K562 (cell line): ENCODE data around the gene EFNA5. TPM values are rescaled to one million over a fixed set of nuclear protein-coding genes. Genes with fewer than 3 reads are reported as not detected.

Experiments
- ATAC-seq: fragments of 200-7000 bp; cut with Tn5 transposase; 3 replicates; pipeline ENCODE4 v1.9.1; 2020; ENCODE audit warnings: moderate library complexity
- BruUV-seq: library from RNA; stranded (reverse); fragments of 400-500 nt; replicated peaks from 2 replicates; lab custom pipeline; 2021; lab: Mats Ljungman, UMichigan
- CTCF ChIA-PET: fragments of 300-600 bp; formaldehyde crosslinking; extraction: SDS; loops from one replicate; lab custom pipeline; 2021; ENCODE audit warnings: low intra/inter-chr PET ratio; lab: Yijun Ruan, JAX
- POLR2A ChIA-PET: fragments of 300-600, 350-650 bp; sonication (Branson Sonifier 250); formaldehyde crosslinking; extraction: SDS; loops from one replicate; lab custom pipeline; 2021; ENCODE audit warnings: antibody characterized with exemption, inconsistent platforms; lab: Yijun Ruan, JAX
- DNase-seq, 4 experiments: peaks; one replicate each; pipeline versions ENCODE4 v3.0.0 to v3.0.0-alpha.2; 2011 to 2018; ENCODE audit warnings: low spot score in 3 of 4, mixed read lengths in 3 of 4; ENCODE audit errors: extremely low read depth in 1 of 4
- FAIRE-seq: peaks from 2 replicates; lab custom pipeline; 2011; peaks lifted over from hg19 to GRCh38; lab: Jason Lieb, UNC
- H2AFZ ChIP-seq: 2 replicates; pipeline ENCODE4 v1.6.0; 2011; ENCODE audit warnings: low read depth, low read length, control low read depth, inconsistent platforms
- H3K27ac ChIP-seq: fragments of 200-600 bp; 3 replicates; pipeline ENCODE4 v1.8.0; 2011; ENCODE audit warnings: low read depth, mild to moderate bottlenecking, control low read depth, inconsistent platforms, low read length, moderate library complexity, mixed read lengths; ENCODE audit errors: extremely low read depth
- H3K27me3 ChIP-seq, 2 experiments: fragments of 300-600 bp in 1 of 2; 2 replicates in 1 of 2; 3 replicates in 1 of 2; pipeline versions ENCODE4 v1.6.0 to v1.8.0; 2011; ENCODE audit warnings: inconsistent platforms in 2 of 2, low read length in 2 of 2, mild to moderate bottlenecking in 1 of 2, mixed read lengths in 1 of 2, moderate library complexity in 1 of 2; ENCODE audit not compliant: control insufficient read depth in 2 of 2, insufficient read depth in 2 of 2
- H3K36me3 ChIP-seq: fragments of 300-600 bp; 3 replicates; pipeline ENCODE4 v1.8.0; 2011; ENCODE audit warnings: mild to moderate bottlenecking, low read length, inconsistent platforms; ENCODE audit not compliant: control insufficient read depth, insufficient read depth
- H3K4me1 ChIP-seq, 2 experiments: fragments of 200-600 bp in 1 of 2; replicated peaks in 1 of 2; 2 replicates in 1 of 2; 3 replicates in 1 of 2; pipeline versions ENCODE4 v1.5.1 to v1.8.0; 2011; ENCODE audit warnings: inconsistent platforms in 2 of 2, low read length in 2 of 2, mild to moderate bottlenecking in 1 of 2, mixed read lengths in 1 of 2, moderate library complexity in 1 of 2; ENCODE audit not compliant: control insufficient read depth in 2 of 2, insufficient read depth in 2 of 2
- H3K4me2 ChIP-seq: 2 replicates; pipeline ENCODE4 v1.6.1; 2011; ENCODE audit warnings: low read length, control low read depth, inconsistent platforms, mixed read lengths; ENCODE audit not compliant: insufficient read depth
- H3K4me3 ChIP-seq: fragments of 200-600 bp; sonication (generic), shearing (Covaris generic); 2 replicates; pipeline ENCODE4 v1.5.1; 2016; ENCODE audit warnings: control low read depth, inconsistent platforms
- H3K79me2 ChIP-seq: fragments of 200-600 bp; 3 replicates; pipeline ENCODE4 v1.8.0; 2011; ENCODE audit warnings: low read length, inconsistent platforms; ENCODE audit not compliant: control insufficient read depth, insufficient read depth
- H3K9ac ChIP-seq, 2 experiments: 2 replicates each; pipeline versions ENCODE4 v1.6.0 to v1.6.1; 2011; ENCODE audit warnings: low read depth in 2 of 2, low read length in 2 of 2, control low read depth in 1 of 2, inconsistent platforms in 1 of 2, mild to moderate bottlenecking in 1 of 2, mixed read lengths in 1 of 2; ENCODE audit not compliant: insufficient read depth in 1 of 2
- H3K9me1 ChIP-seq: one replicate; pipeline ENCODE4 v1.6.0; 2011; ENCODE audit warnings: inconsistent platforms, mild to moderate bottlenecking, low read length, moderate library complexity; ENCODE audit not compliant: control insufficient read depth, insufficient read depth
- H3K9me3 ChIP-seq: replicated peaks from 2 replicates; pipeline ENCODE4 v1.5.1; 2011; ENCODE audit warnings: low read depth, low read length, inconsistent platforms; ENCODE audit not compliant: control insufficient read depth, insufficient read depth
- H4K20me1 ChIP-seq: replicated peaks from 2 replicates; pipeline ENCODE4 v1.6.1; 2011; ENCODE audit warnings: low read length, inconsistent platforms, mixed read lengths; ENCODE audit not compliant: control insufficient read depth, insufficient read depth
- CREBBP ChIP-seq: IDR thresholded peaks from one replicate; pipeline ENCODE4 v1.6.1; 2012; ENCODE audit warnings: low read depth, mild to moderate bottlenecking, control low read depth, inconsistent platforms, low read length
- FOXK1 ChIP-seq: sonication (generic); formaldehyde crosslinking; IDR thresholded peaks from 2 replicates; pipeline ENCODE4 v1.8.0; 2022; ENCODE audit warnings: missing genetic modification reagents, mild to moderate bottlenecking, borderline replicate concordance
- GTF2E2 ChIP-seq: fragments of 200-800 bp; sonication (Bioruptor generic); IDR thresholded peaks from 2 replicates; pipeline ENCODE4 v1.6.1; 2016; ENCODE audit warnings: missing genetic modification characterization, missing compliant biosample characterization
- MYC ChIP-seq, 2 experiments: fragments of 250-450 bp in 1 of 2; sonication (Bioruptor Pico) in 1 of 2; IDR thresholded peaks; 2 replicates each; pipeline versions ENCODE4 v1.5.1 to v1.6.1; 2012 to 2021; ENCODE audit warnings: low read depth in 2 of 2, borderline replicate concordance in 1 of 2, improper control_type of control experiment in 1 of 2, low read length in 1 of 2, mild to moderate bottlenecking in 1 of 2, moderate library complexity in 1 of 2
- SMARCB1 ChIP-seq: IDR thresholded peaks from 2 replicates; pipeline ENCODE4 v1.6.1; 2011; ENCODE audit warnings: improper control_type of control experiment, low read depth; ENCODE audit not compliant: insufficient read length
- ZNF408 ChIP-seq: fragments of 250-450 bp; sonication (Bioruptor Pico); IDR thresholded peaks from 2 replicates; pipeline ENCODE4 v1.4.0; 2020; ENCODE audit warnings: low read depth, mild to moderate bottlenecking, moderate library complexity
- ZNF583 ChIP-seq: fragments of 250-450 bp; sonication (Bioruptor Pico); IDR thresholded peaks from 2 replicates; pipeline ENCODE4 v1.4.0; 2020
- WGBS: fragments of 100-300 bp; shearing (Covaris generic); methylation state at CpG from one replicate; pipeline ENCODE4 v1.1.6; 2016; ENCODE audit warnings: low coverage, mixed read lengths; ENCODE audit not compliant: insufficient coverage; ENCODE audit errors: missing lambda C conversion rate; 5-methylcytosine and 5-hydroxymethylcytosine counted together
- in situ Hi-C: fragments of 300-500 bp; cut with MboI; formaldehyde crosslinking; loops from 4 replicates; pipeline ENCODE4 v1.15.0; 2018; ENCODE audit warnings: inconsistent platforms, mixed read lengths
- intact Hi-C: fragments of 100-400 bp; cut with micrococcal nuclease; formaldehyde crosslinking; loops from 2 replicates; pipeline ENCODE4 v1.14.2; 2022
- polyA plus RNA-seq, 8 experiments: library from polyadenylated mRNA; depleted of rRNA in 4 of 8; stranded (reverse) in 5 of 8; unstranded in 3 of 8; fragments of >200 nt; fragmentation: Nextera tagmentation in 2 of 8; fragmentation: Illumina TruSeq in 1 of 8; extraction: Ambion mirVana in 2 of 8; extraction: Trizol in 1 of 8; gene quantifications; 2 replicates each; pipeline versions ENCODE4 v1.2.1 to v1.2.3, GENCODE V29; 2011 to 2014; ENCODE audit warnings: inconsistent platforms in 1 of 8, missing spikeins in 1 of 8
- total RNA-seq, 7 experiments: library from RNA; depleted of rRNA in 6 of 7; stranded (reverse); fragments of >200 nt in 6 of 7; fragmentation: Illumina TruSeq in 2 of 7; extraction: Trizol in 2 of 7; gene quantifications; 2 replicates each; pipeline versions ENCODE4 v1.2.1 to v1.2.3, GENCODE V29; 2011 to 2021; ENCODE audit warnings: low replicate concordance in 1 of 7
- TF ChIP-seq, protein P1 (sequence below), 2 experiments: fragments of 450-650 bp; IDR thresholded peaks; 2 replicates each; pipeline ENCODE4 v1.6.1; 2016; ENCODE audit warnings: mild to moderate bottlenecking in 2 of 2, borderline replicate concordance in 1 of 2, low read depth in 1 of 2, moderate library complexity in 1 of 2

Gene EFNA5
- total and polyA plus RNA-seq, 9 of the 15 experiments (the other 6 are each of a cell fraction or from before 2014, with no cell fraction given) = 0.20 TPM; not detected in 8

DNA sequence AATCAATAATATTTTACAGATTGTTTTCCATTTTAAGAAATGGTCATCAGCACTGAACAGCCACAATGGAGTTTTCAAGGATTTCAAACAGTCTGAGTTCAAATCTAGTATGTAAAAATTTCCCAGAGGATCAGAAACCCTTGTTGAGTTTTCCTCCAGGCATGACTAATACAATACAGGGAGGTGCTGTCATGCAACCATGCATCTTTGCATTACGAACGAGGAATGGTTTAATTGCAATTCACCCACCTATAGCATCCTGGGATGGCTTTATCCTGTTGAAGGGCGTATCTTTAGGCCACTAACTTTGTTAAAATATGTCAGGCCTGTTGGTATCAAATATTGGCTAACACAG lies 196.4 kb downstream of the EFNA5 start:
- H2AFZ ChIP-seq = no peak overlapping the region
- no peaks in the 10 kb centered on the region for H3K36me3 ChIP-seq
- no peaks in the 10 kb centered on the region for H4K20me1 ChIP-seq
- H3K4me2 ChIP-seq = no peak overlapping the region
- no peaks in the 10 kb centered on the region for H3K79me2 ChIP-seq
- H3K9me3 ChIP-seq = no peaks in the 10 kb centered on the region
- POLR2A ChIA-PET = no interaction called here
- H3K9ac ChIP-seq = no peak overlapping the region
- CTCF ChIA-PET = no interaction called here
- H3K4me3 ChIP-seq = no peak overlapping the region
- ATAC-seq (no peak), DNase-seq (no peak), FAIRE-seq (no peak)
- 2% methylated on average over 3 of the region's 3 CpGs for WGBS
- BruUV-seq = no TSS peak
- H3K9me1 ChIP-seq = no peaks in the 10 kb centered on the region
- no peaks in the 10 kb centered on the region for H3K4me1 ChIP-seq
- in situ Hi-C loops = no loop called here
- intact Hi-C loops = no loop called here
- H3K27ac ChIP-seq = no peak overlapping the region
- H3K27me3 ChIP-seq = no peaks in the 10 kb centered on the region
- TF ChIP-seq ZNF408 (CRISPR knock-in tag) (no peak), GTF2E2 (tag) (no peak), FOXK1 (no peak), CREBBP (no peak), SMARCB1 (no peak), MYC (IDR thresholded peaks at IDR 0.05; ENCODE audit: low read depth, low read length) (no peak), MYC (CRISPR knock-in tag; IDR thresholded peaks at IDR 0.05; ENCODE audit: borderline replicate concordance, low read depth) (no peak), ZNF583 (CRISPR knock-in tag) (no peak)
- TF ChIP-seq, protein P1, sequence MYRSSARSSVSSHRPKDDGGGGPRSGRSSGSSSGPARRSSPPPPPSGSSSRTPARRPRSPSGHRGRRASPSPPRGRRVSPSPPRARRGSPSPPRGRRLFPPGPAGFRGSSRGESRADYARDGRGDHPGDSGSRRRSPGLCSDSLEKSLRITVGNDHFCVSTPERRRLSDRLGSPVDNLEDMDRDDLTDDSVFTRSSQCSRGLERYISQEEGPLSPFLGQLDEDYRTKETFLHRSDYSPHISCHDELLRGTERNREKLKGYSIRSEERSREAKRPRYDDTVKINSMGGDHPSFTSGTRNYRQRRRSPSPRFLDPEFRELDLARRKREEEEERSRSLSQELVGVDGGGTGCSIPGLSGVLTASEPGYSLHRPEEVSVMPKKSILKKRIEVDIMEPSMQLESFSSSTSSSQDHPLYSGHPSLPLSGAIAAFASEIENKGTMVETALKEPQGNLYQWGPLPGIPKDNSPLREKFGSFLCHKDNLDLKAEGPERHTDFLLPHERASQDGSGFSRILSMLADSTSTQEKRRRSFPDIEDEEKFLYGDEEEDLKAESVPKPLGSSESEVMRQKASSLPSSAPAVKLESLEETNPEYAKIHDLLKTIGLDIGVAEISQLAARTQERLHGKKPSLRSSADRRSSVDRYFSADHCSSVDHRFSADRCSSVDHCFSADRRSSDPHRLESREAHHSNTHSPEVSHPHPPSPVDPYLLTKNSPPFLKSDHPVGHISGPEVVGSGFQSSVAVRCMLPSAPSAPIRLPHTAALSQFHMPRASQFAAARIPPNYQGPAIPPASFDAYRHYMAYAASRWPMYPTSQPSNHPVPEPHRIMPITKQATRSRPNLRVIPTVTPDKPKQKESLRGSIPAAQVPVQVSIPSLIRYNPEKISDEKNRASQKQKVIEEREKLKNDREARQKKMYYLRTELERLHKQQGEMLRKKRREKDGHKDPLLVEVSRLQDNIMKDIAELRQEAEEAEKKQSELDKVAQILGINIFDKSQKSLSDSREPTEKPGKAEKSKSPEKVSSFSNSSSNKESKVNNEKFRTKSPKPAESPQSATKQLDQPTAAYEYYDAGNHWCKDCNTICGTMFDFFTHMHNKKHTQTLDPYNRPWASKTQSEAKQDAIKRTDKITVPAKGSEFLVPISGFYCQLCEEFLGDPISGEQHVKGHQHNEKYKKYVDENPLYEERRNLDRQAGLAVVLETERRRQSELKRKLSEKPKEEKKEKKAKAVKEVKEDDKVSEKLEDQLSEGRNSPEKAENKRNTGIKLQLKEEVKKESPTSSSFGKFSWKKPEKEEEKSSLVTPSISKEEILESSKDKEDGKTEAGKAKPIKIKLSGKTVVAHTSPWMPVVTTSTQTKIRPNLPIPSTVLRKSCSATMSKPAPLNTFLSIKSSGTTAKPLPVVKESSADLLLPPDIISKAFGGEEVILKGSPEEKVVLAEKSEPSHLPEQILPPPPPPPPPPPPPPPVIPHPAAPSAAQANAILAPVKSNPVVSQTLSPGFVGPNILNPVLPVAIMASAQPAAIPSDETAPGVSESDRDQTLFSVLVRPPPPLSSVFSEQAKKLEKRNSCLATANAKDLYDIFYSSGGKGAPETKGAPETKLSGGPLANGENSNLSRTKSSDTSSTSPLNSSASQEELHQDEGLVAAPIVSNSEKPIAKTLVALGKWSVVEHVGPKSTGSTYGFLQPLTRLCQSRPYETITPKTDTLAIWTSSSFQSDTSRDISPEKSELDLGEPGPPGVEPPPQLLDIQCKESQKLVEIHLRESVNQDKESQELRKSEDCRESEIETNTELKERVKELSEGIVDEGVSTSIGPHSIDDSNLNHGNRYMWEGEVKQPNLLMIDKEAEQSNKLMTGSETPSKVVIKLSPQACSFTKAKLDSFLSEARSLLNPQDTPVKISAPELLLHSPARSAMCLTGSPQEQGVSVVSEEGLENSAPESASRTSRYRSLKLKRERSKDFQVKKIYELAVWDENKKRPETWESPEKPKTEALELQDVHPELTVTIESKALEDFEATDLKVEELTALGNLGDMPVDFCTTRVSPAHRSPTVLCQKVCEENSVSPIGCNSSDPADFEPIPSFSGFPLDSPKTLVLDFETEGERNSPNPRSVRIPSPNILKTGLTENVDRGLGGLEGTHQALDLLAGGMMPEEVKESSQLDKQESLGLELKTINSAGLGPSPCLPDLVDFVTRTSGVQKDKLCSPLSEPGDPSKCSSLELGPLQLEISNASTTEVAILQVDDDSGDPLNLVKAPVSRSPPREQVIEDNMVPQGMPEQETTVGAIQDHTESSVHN (IDR thresholded peaks at IDR 0.05; ENCODE audit: borderline replicate concordance in 1 of 2, low read depth in 1 of 2) = no peak
